IMR-90 (cell line): ENCODE data around the gene MAGI2. TPM values are rescaled to one million over a fixed set of nuclear protein-coding genes. Genes with fewer than 3 reads are reported as not detected.

Source experiments
- ATAC-seq: fragments of 200-7000 bp; cut with Tn5 transposase; 2 replicates; pipeline ENCODE4 v1.9.1; 2020; ENCODE audit warnings: low read depth, mild to moderate bottlenecking, moderate library complexity
- BruUV-seq: library from RNA; stranded (reverse); fragments of 400-500 nt; replicated peaks from 2 replicates; lab custom pipeline; 2021; lab: Mats Ljungman, UMichigan
- CTCF ChIA-PET: fragments of 300-600 bp; formaldehyde crosslinking; extraction: SDS; loops from one replicate; lab custom pipeline; 2021; ENCODE audit warnings: antibody characterized with exemption; lab: Yijun Ruan, JAX
- POLR2A ChIA-PET: fragments of 300-600 bp; sonication (Branson Sonifier 250); formaldehyde crosslinking; loops from one replicate; lab custom pipeline; 2022; ENCODE audit warnings: antibody characterized with exemption; ENCODE audit not compliant: unreplicated experiment; lab: Charles Lee
- DNase-seq: peaks from one replicate; pipeline ENCODE4 v3.0.0; 2013
- H2AFZ ChIP-seq: replicated peaks from 2 replicates; pipeline ENCODE3; 2013; ENCODE audit warnings: low read length, mild to moderate bottlenecking; ENCODE audit not compliant: poor library complexity
- H2AK5ac ChIP-seq: 2 replicates; pipeline ENCODE4 v1.6.1; 2013; ENCODE audit warnings: low read depth, low read length, inconsistent platforms
- H2AK9ac ChIP-seq: replicated peaks from 2 replicates; pipeline ENCODE3; 2013; ENCODE audit warnings: mild to moderate bottlenecking, low read depth, low read length, moderate library complexity; ENCODE audit not compliant: poor library complexity
- H2BK120ac ChIP-seq: 2 replicates; pipeline ENCODE4 v1.6.1; 2013; ENCODE audit warnings: low read depth, low read length, inconsistent platforms
- H2BK15ac ChIP-seq: 3 replicates; pipeline ENCODE4 v1.6.1; 2013; ENCODE audit warnings: low read depth, low read length, inconsistent platforms
- H2BK20ac ChIP-seq: 2 replicates; pipeline ENCODE4 v1.6.1; 2013; ENCODE audit warnings: low read depth, mild to moderate bottlenecking, inconsistent platforms, low read length, moderate library complexity
- H2BK5ac ChIP-seq: 2 replicates; pipeline ENCODE4 v1.6.1; 2013; ENCODE audit warnings: mild to moderate bottlenecking, low read depth, low read length, inconsistent platforms; ENCODE audit not compliant: poor library complexity, severe bottlenecking
- H3K14ac ChIP-seq: replicated peaks from 2 replicates; pipeline ENCODE4 v1.6.1; 2013; ENCODE audit warnings: low read depth, low read length, inconsistent platforms
- H3K18ac ChIP-seq: 2 replicates; pipeline ENCODE4 v1.6.1; 2013; ENCODE audit warnings: low read depth, low read length, control low read depth
- H3K23ac ChIP-seq: 2 replicates; pipeline ENCODE4 v1.6.1; 2013; ENCODE audit warnings: low read depth, low read length, inconsistent platforms
- H3K27ac ChIP-seq: 2 replicates; pipeline ENCODE4 v1.5.1; 2013; ENCODE audit warnings: mild to moderate bottlenecking, control low read depth, low read length; ENCODE audit not compliant: insufficient read depth
- H3K27me3 ChIP-seq: 2 replicates; pipeline ENCODE4 v1.6.1; 2013; ENCODE audit warnings: low read length; ENCODE audit not compliant: control insufficient read depth, insufficient read depth
- H3K36me3 ChIP-seq: 2 replicates; pipeline ENCODE4 v1.6.1; 2013; ENCODE audit warnings: low read length, mixed read lengths; ENCODE audit not compliant: control insufficient read depth, insufficient read depth
- H3K4ac ChIP-seq: 2 replicates; pipeline ENCODE4 v1.6.1; 2013; ENCODE audit warnings: low read depth, low read length, inconsistent platforms
- H3K4me1 ChIP-seq: 2 replicates; pipeline ENCODE4 v1.6.1; 2013; ENCODE audit warnings: low read length, mixed read lengths; ENCODE audit not compliant: control insufficient read depth, insufficient read depth
- H3K4me2 ChIP-seq: 2 replicates; pipeline ENCODE4 v1.6.1; 2013; ENCODE audit warnings: low read depth, mild to moderate bottlenecking, control low read depth, low read length, moderate library complexity
- H3K4me3 ChIP-seq: 2 replicates; pipeline ENCODE4 v1.5.1; 2013; ENCODE audit warnings: low read depth, mild to moderate bottlenecking, control low read depth, low read length, moderate library complexity; ENCODE audit not compliant: insufficient read depth
- H3K56ac ChIP-seq: 2 replicates; pipeline ENCODE4 v1.6.1; 2013; ENCODE audit warnings: low read length, inconsistent platforms; ENCODE audit not compliant: insufficient read depth; ENCODE audit errors: extremely low read depth
- H3K79me1 ChIP-seq, 2 experiments: 2 replicates each; pipeline ENCODE4 v1.6.1; 2013; ENCODE audit warnings: low read length in 2 of 2, inconsistent platforms in 1 of 2, low read depth in 1 of 2
- H3K9ac ChIP-seq: 2 replicates; pipeline ENCODE4 v1.6.1; 2013; ENCODE audit warnings: low read depth, low read length, control low read depth
- H3K9me1 ChIP-seq: 2 replicates; pipeline ENCODE4 v1.6.1; 2013; ENCODE audit warnings: low read length, inconsistent platforms; ENCODE audit not compliant: insufficient read depth
- H3K9me3 ChIP-seq: 2 replicates; pipeline ENCODE4 v1.6.1; 2013; ENCODE audit warnings: low read length; ENCODE audit not compliant: control insufficient read depth, insufficient read depth
- H4K20me1 ChIP-seq: 2 replicates; pipeline ENCODE4 v1.6.1; 2013; ENCODE audit warnings: low read length, inconsistent platforms; ENCODE audit not compliant: insufficient read depth
- H4K5ac ChIP-seq: 2 replicates; pipeline ENCODE4 v1.6.1; 2013; ENCODE audit warnings: mild to moderate bottlenecking, low read depth, low read length, control low read depth
- H4K8ac ChIP-seq, 2 experiments: 2 replicates each; pipeline ENCODE4 v1.6.1; 2013; ENCODE audit warnings: low read depth in 2 of 2, low read length in 2 of 2, control low read depth in 1 of 2, inconsistent platforms in 1 of 2
- H4K91ac ChIP-seq: 2 replicates; pipeline ENCODE4 v1.6.1; 2013; ENCODE audit warnings: low read depth, low read length, inconsistent platforms; ENCODE audit not compliant: insufficient read depth
- CEBPB ChIP-seq: IDR thresholded peaks from 2 replicates; pipeline ENCODE4 v1.6.1; 2012; ENCODE audit warnings: low read depth, low read length, improper control_type of control experiment
- ELK1 ChIP-seq: fragments of 150-350 bp; IDR thresholded peaks from 2 replicates; pipeline ENCODE4 v1.6.1; 2016; ENCODE audit warnings: low read depth, mild to moderate bottlenecking, low read length, moderate library complexity, borderline replicate concordance
- MAFK ChIP-seq: IDR thresholded peaks from 2 replicates; pipeline ENCODE4 v1.6.1; 2012; ENCODE audit warnings: low read depth, low read length, improper control_type of control experiment
- MAZ ChIP-seq: IDR thresholded peaks from 2 replicates; pipeline ENCODE4 v1.6.1; 2012; ENCODE audit warnings: low read depth, mild to moderate bottlenecking, low read length, improper control_type of control experiment, moderate library complexity, borderline replicate concordance
- MXI1 ChIP-seq: IDR thresholded peaks from 2 replicates; pipeline ENCODE4 v1.6.1; 2012; ENCODE audit warnings: low read depth, mild to moderate bottlenecking, low read length, moderate library complexity, borderline replicate concordance
- NFE2L2 ChIP-seq: fragments of 150-350 bp; IDR thresholded peaks from 2 replicates; pipeline ENCODE4 v1.6.1; 2016; ENCODE audit warnings: low read depth, mild to moderate bottlenecking, low read length
- POLR2A ChIP-seq: IDR thresholded peaks from 2 replicates; pipeline ENCODE4 v1.6.1; 2012; ENCODE audit warnings: mild to moderate bottlenecking, low read depth, low read length
- RFX5 ChIP-seq: IDR thresholded peaks from 2 replicates; pipeline ENCODE4 v1.8.0; 2012; ENCODE audit warnings: low read depth, mild to moderate bottlenecking, low read length, moderate library complexity
- SMC3 ChIP-seq: fragments of 150-350 bp; IDR thresholded peaks from 2 replicates; pipeline ENCODE4 v1.6.1; 2016; ENCODE audit warnings: low read depth, mild to moderate bottlenecking, antibody characterized with exemption, low read length, moderate library complexity
- USF2 ChIP-seq: fragments of 150-350 bp; IDR thresholded peaks from 2 replicates; pipeline ENCODE4 v1.6.1; 2017; ENCODE audit warnings: mild to moderate bottlenecking, antibody characterized with exemption, low read length, low read depth
- WGBS, 2 experiments: methylation state at CpG; one replicate each; pipeline versions ENCODE4 v1.1.5 to v1.1.7; 2013; ENCODE audit warnings: missing lambda C conversion rate in 2 of 2; ENCODE audit not compliant: insufficient read length in 1 of 2; ENCODE audit errors: extremely low coverage in 2 of 2; 5-methylcytosine and 5-hydroxymethylcytosine counted together
- dilution Hi-C: fragments of 300-500 bp; cut with HindIII; formaldehyde crosslinking; loops from one replicate; pipeline ENCODE4 v1.14.3; 2018; ENCODE audit warnings: low sequenced_read_pairs; ENCODE audit not compliant: unreplicated experiment
- in situ Hi-C: fragments of 300-500 bp; cut with MboI; formaldehyde crosslinking; loops from 3 replicates; pipeline ENCODE4 v1.14.3; 2019; ENCODE audit warnings: low sequenced_read_pairs, inconsistent platforms, mixed read lengths
- intact Hi-C: fragments of 100-400 bp; cut with micrococcal nuclease; formaldehyde crosslinking; loops from 2 replicates; pipeline ENCODE4 v1.10.0; 2022
- polyA plus RNA-seq, 3 experiments: library from polyadenylated mRNA; depleted of rRNA; stranded (reverse); fragments of >200 nt; gene quantifications; 2 replicates each; pipeline ENCODE4 v1.2.3, GENCODE V29; 2012; ENCODE audit warnings: low replicate concordance in 1 of 3
- total RNA-seq: library from RNA; depleted of rRNA; stranded (reverse); fragments of >200 nt; gene quantifications from 2 replicates; pipeline ENCODE4 v1.2.3, GENCODE V29; 2012

The MAGI2 gene
- total and polyA plus RNA-seq, 2 of the 4 experiments (the other 2 are of a cell fraction), result 2.5 to 17.9 TPM

- no peak overlapping the region for H4K5ac ChIP-seq
- no peak overlapping the region for H3K56ac ChIP-seq
- WGBS, 2 experiments, result 100% methylated on average over 3 of the region's 6 CpGs; no CpG with 5 or more reads in 1 of the 2 experiments
- no peak overlapping the region for H4K8ac ChIP-seq
- H3K79me1 ChIP-seq, result no peaks in the 10 kb centered on the region; a peak in 1 of 4 replicates
- H4K91ac ChIP-seq, result no peak overlapping the region
- no peaks in the 10 kb centered on the region for H3K36me3 ChIP-seq
- no peak overlapping the region for H2BK5ac ChIP-seq
- no peak for TF ChIP-seq USF2
- no peak for TF ChIP-seq MAZ
- no peak for TF ChIP-seq ELK1
- no peak for TF ChIP-seq SMC3
- TF ChIP-seq MAFK, result no peak
- no peak for TF ChIP-seq POLR2A
- no peak for TF ChIP-seq MXI1
- no peak for TF ChIP-seq RFX5
- no peak for TF ChIP-seq CEBPB
- no peak for TF ChIP-seq NFE2L2
- dilution Hi-C loops, result no loop called here
- no peak overlapping the region for H2AK9ac ChIP-seq
- no peak for DNase-seq
- no peak overlapping the region for H3K4ac ChIP-seq
- no peak overlapping the region for H3K9ac ChIP-seq
- H3K27ac ChIP-seq, result no peak overlapping the region
- H4K20me1 ChIP-seq, result no peaks in the 10 kb centered on the region
- H3K9me3 ChIP-seq, result no peaks in the 10 kb centered on the region
- H2AFZ ChIP-seq, result no peak overlapping the region
- no peak for ATAC-seq
- no peak overlapping the region for H2BK20ac ChIP-seq
- no peaks in the 10 kb centered on the region for H3K4me1 ChIP-seq
- H2BK120ac ChIP-seq, result no peak overlapping the region
- in situ Hi-C loops, result no loop called here
- no peak overlapping the region for H3K4me3 ChIP-seq
- no peak overlapping the region for H3K14ac ChIP-seq
- BruUV-seq, result no TSS peak
- H2AK5ac ChIP-seq, result no peak overlapping the region
- CTCF ChIA-PET, result interaction anchor here (0.6 to 1.0 kb wide), 2 partner anchors 9 to 128 kb away, joined by 4 to 8 read pairs; no protein-coding TSS in a partner anchor
- no peaks in the 10 kb centered on the region for H3K27me3 ChIP-seq
- no peak overlapping the region for H3K18ac ChIP-seq
- no peak overlapping the region for H3K4me2 ChIP-seq
- POLR2A ChIA-PET, result no interaction called here
- intact Hi-C loops, result no loop called here
- H3K23ac ChIP-seq, result no peak overlapping the region
- no peak overlapping the region for H2BK15ac ChIP-seq
- no peaks in the 10 kb centered on the region for H3K9me1 ChIP-seq
Measured at GRCh38 chr7:78636727-78637126, 816.7 kb downstream of the MAGI2 start.
